Measurements from ENCODE around the gene BICD1.
"Not testable (repeated sequence)": the region's sequence is repeated elsewhere in the genome, so short reads cannot be mapped to it uniquely, and the experiment has no call there.

BICD1 gene

DNA sequence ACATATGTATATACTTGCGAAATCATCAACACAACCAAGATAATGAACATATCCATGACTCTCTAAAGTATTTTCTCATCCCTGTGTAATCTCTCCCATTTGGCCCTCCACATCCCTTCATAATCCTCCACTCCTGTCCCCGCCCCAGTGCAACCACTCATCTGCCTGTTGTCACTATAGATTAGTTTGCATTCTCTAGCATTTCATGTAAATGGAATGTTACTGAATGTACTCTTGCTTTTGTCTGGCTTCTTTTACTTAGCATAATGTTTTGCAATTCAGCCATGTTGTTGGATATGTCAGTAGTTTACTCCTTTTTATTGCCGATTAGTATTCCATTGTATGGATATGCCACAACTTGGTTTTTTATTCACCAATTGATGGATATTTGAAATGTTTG lies 99.1 kb downstream of the BICD1 start:
- no peak overlapping the region for H3K9ac ChIP-seq (ENCODE audit: low read length)
- no peaks in the 10 kb centered on the region for H3K27me3 ChIP-seq (ENCODE audit: control insufficient read depth, insufficient read depth, low read length)

DNA sequence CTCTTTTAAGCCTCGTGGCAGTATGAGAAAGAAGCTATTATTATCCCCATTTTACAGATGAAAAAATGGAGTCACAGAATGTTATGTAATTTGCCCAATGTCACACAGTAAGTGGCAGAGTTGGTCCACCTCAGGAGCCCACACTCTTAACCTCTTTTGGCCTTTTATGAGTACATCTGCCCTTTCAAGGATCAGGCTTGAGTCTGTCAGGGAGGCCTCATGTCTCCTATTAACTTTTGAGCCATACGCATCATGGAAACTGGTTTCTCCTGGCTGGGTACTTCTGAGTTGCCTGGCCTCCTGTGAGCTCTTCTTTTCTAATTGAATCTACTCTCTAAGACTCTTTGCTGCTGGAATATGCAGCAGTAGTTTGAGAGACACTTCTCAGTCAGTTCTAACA lies 101.7 kb downstream of the BICD1 start:
- Histone ChIP-seq H3K4me1 (ENCODE audit: control insufficient read depth, insufficient read depth, low read length) (no peaks in the 10 kb centered on the region), H3K36me3 (ENCODE audit: control insufficient read depth, insufficient read depth, low read length) (no peaks in the 10 kb centered on the region), H3K4me3 (ENCODE audit: low read length) (no peak overlapping the region), H3K27me3 (ENCODE audit: control insufficient read depth, insufficient read depth, low read length) (no peaks in the 10 kb centered on the region), H3K9ac (ENCODE audit: low read length) (no peak overlapping the region), H3K9me3 (ENCODE audit: control insufficient read depth, low read length) (no peaks in the 10 kb centered on the region)

More for the DNA sequence above, 99.1 kb downstream of the BICD1 start:
- H3K4me1 ChIP-seq (ENCODE audit: control insufficient read depth, insufficient read depth, low read length): no peaks in the 10 kb centered on the region
- no peaks in the 10 kb centered on the region for H3K9me3 ChIP-seq (ENCODE audit: control insufficient read depth, low read length)
- H3K36me3 ChIP-seq (ENCODE audit: control insufficient read depth, insufficient read depth, low read length): no peaks in the 10 kb centered on the region
- H3K4me3 ChIP-seq (ENCODE audit: low read length): no peak overlapping the region

DNA sequence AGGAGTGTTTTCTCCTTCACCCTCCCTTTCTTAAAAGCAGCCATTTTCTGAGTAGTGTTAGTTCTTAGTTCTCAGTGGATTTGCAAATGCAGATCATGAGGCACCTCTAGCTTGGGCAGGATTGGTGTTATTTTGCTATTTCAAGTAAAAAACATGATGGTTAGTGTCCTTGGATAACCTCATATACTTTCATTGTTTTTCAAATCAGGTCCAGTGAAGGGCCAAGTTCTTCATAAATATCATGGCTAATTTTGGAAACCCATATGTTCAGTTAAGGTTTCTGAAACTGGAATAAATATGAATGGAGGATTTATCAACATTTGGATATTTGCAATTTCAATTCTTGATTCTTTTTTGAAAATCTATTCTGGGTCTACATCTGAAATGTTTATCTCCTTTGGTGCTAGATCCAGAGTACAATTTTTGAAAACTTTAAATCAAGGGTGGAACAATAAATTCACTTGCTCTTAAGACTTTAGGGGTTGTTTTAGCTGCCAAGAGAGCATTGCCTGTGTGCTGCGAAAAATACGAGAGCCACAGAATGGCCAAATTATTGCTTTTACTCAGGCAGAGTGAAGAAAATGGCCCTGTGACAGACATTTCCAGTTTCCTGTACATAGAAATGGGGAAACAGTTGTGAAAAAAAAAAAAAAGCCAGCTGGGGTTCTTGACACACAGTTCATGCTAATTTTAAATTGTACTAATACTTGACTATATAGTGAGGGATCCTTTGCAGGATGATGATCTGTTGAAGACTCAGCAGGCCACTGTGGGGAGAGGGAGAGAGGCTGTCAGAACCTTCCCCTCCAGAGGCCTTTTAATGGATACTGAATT lies 104.6 kb downstream of the BICD1 start:
- no peaks in the 10 kb centered on the region for H3K4me1 ChIP-seq (ENCODE audit: control insufficient read depth, insufficient read depth, low read length)
- H3K9me3 ChIP-seq (ENCODE audit: control insufficient read depth, low read length): no peaks in the 10 kb centered on the region
- no peak overlapping the region for H3K9ac ChIP-seq (ENCODE audit: low read length)
- no peak overlapping the region for H3K4me3 ChIP-seq (ENCODE audit: low read length)
- H3K27me3 ChIP-seq (ENCODE audit: control insufficient read depth, insufficient read depth, low read length): no peaks in the 10 kb centered on the region
- H3K36me3 ChIP-seq (ENCODE audit: control insufficient read depth, insufficient read depth, low read length): no peaks in the 10 kb centered on the region

DNA sequence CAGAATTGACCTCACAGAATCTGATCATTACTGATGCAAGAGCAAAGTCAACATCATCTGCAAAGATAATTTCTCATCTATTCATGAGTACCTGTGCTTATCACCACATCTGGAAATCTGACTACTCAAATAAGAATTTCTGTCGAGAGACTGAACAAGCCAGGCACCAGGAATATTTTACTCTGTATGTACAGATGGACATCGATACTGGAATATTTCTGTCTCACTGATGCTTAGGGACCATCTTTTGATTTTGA lies 105.2 kb downstream of the BICD1 start:
- Histone ChIP-seq H3K27me3 (ENCODE audit: control insufficient read depth, insufficient read depth, low read length) (no peaks in the 10 kb centered on the region), H3K36me3 (ENCODE audit: control insufficient read depth, insufficient read depth, low read length) (no peaks in the 10 kb centered on the region), H3K4me3 (ENCODE audit: low read length) (no peak overlapping the region), H3K9ac (ENCODE audit: low read length) (no peak overlapping the region), H3K9me3 (ENCODE audit: control insufficient read depth, low read length) (no peaks in the 10 kb centered on the region), H3K4me1 (ENCODE audit: control insufficient read depth, insufficient read depth, low read length) (no peaks in the 10 kb centered on the region)

DNA sequence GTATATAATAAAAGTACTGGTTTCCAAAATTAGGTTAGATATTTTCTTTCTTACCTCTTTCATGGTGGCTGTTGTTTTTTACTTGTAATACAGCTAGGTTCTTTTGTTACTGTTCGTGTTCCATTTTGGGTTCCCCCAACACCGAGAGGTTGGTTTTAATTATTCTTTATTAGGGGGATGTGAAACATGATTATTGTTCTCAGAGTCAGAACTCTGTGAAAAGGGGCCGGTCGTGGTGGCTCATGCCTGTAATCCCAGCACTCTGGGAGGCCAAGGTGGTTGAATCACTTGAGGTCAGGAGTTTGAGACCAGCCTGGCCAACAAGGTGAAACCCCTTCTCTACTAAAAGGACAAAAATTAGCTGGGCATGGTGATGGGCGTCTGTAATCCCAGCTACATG lies 108.1 kb downstream of the BICD1 start:
- Histone ChIP-seq H3K9ac (ENCODE audit: low read length) (no peak overlapping the region), H3K36me3 (ENCODE audit: control insufficient read depth, insufficient read depth, low read length) (no peaks in the 10 kb centered on the region), H3K4me3 (ENCODE audit: low read length) (no peak overlapping the region), H3K4me1 (ENCODE audit: control insufficient read depth, insufficient read depth, low read length) (no peaks in the 10 kb centered on the region), H3K27me3 (ENCODE audit: control insufficient read depth, insufficient read depth, low read length) (no peaks in the 10 kb centered on the region), H3K9me3 (ENCODE audit: control insufficient read depth, low read length) (no peaks in the 10 kb centered on the region)

DNA sequence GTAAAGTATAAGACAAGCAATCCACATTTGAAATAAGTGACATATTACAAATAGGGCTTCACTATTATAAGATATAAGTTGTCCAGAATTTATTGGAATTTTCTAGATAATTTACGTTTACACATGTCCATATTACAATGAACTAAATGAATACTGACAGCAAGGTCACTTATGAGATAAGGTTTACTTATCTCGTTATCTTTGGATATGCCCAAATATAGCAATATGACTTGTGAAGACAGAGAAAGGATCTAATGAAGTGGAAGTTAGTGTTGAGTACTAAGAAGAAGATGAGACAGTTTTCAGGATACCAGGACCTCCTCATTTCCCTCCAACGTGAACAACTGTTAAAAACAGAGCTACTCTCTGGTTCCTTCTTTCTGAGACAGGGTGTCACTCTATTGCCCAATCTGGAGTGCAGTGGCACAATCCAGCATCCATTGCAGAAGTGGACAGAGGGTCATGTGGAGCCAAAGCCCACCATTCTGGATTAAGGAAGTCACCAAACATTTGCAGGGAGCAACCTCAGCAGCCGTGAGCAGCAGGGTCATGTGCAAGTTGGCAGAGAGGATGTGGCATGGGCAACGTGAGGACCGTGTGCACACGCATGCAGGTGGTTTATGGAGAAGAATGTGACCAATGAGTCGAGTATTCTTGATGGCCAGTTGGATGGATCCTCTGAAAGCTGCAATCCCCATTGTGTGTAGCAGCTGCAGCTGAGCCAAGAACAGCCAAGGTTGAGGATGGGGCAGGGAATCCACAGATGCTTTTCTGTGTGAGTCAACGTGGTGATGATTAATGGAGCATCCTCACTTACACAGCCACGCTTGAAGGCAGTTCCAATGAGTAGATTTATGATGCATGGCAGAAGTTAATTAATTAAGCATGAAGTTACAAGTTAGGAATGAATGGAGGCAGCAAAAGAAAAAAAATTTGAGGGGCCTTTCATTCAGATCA lies 111.0 kb downstream of the BICD1 start:
- no peaks in the 10 kb centered on the region for H3K27me3 ChIP-seq (ENCODE audit: control insufficient read depth, insufficient read depth, low read length)
- H3K9ac ChIP-seq (ENCODE audit: low read length): no peak overlapping the region
- H3K4me3 ChIP-seq (ENCODE audit: low read length): no peak overlapping the region
- H3K9me3 ChIP-seq (ENCODE audit: control insufficient read depth, low read length): no peaks in the 10 kb centered on the region
- H3K36me3 ChIP-seq (ENCODE audit: control insufficient read depth, insufficient read depth, low read length): no peaks in the 10 kb centered on the region
- H3K4me1 ChIP-seq (ENCODE audit: control insufficient read depth, insufficient read depth, low read length): no peaks in the 10 kb centered on the region

DNA sequence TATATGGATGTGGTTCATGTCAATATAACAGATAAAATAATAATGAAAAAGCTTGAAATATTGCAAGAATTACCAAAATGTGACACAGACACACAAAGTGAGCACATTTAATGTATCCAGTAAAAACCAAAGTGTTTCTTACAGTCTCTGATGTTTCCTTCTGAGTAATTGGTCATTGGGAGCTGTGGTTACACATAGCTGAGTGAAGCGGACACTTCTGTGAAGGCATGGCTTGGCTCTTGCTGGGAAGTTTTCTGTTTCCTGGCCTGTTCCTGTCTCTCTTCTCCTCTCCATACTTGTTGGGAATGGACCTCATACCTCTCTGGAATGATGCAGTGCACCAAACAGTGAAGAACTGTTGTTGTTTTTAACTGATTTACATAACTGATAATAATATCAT lies 117.3 kb downstream of the BICD1 start:
- H3K4me3 ChIP-seq (ENCODE audit: low read length): no peak overlapping the region
- H3K27me3 ChIP-seq (ENCODE audit: control insufficient read depth, insufficient read depth, low read length): no peaks in the 10 kb centered on the region
- no peak overlapping the region for H3K9ac ChIP-seq (ENCODE audit: low read length)
- H3K36me3 ChIP-seq (ENCODE audit: control insufficient read depth, insufficient read depth, low read length): no peaks in the 10 kb centered on the region
- H3K4me1 ChIP-seq (ENCODE audit: control insufficient read depth, insufficient read depth, low read length): no peaks in the 10 kb centered on the region
- no peaks in the 10 kb centered on the region for H3K9me3 ChIP-seq (ENCODE audit: control insufficient read depth, low read length)

DNA sequence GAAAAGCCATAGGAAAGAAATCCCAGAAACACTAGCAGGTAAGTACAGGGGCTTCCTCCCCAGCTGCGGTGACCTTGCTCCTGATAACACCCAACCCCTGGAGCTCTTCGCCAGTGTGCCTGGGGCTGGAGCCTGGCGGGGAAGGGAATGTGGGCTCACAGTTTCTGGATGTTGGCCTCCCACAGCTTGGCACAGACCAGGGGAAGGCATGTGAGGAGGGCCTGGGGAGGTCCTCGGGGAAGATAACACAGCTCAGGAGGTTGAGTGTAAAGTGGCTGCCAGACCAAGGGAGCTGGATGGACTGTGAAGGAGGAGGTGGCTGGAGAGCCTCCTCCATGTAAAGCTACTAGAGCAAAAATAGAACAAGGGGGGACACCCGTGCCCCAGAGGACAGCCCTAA lies 120.1 kb downstream of the BICD1 start:
- Histone ChIP-seq H3K9ac (ENCODE audit: low read length) (no peak overlapping the region), H3K4me3 (ENCODE audit: low read length) (no peak overlapping the region), H3K9me3 (ENCODE audit: control insufficient read depth, low read length) (no peaks in the 10 kb centered on the region), H3K36me3 (ENCODE audit: control insufficient read depth, insufficient read depth, low read length) (no peaks in the 10 kb centered on the region), H3K27me3 (ENCODE audit: control insufficient read depth, insufficient read depth, low read length) (no peaks in the 10 kb centered on the region), H3K4me1 (ENCODE audit: control insufficient read depth, insufficient read depth, low read length) (no peaks in the 10 kb centered on the region)

DNA sequence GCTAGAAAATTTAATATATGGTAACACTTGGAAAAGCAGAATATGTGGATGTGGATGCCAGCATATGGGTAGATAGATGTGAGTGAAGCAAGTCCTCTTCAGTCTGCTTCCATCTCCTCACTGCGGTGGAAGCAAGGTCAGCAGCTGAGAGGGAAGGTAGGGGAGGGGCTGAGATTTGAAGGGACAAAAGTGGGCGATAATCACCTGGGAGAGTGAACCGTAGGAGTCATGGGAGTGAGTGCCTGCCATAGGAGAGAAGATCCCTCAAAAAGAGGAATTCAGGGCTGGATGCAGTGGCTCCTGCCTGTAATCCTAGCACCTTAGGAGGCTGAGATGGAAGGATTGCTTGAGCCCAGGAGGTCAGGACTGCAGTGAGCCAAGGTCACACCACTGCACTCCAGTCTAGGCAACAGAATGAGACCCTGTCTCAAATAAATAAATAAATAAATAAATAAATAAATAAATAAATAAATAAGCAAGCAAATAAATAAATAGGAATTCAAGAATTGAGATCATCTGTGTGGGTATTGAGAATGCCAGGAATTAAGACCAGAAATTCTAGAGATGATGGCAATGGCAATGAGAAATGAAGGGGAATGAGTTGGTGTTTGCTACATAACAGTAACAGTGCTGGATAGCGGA lies 123.4 kb downstream of the BICD1 start:
- Histone ChIP-seq H3K36me3 (ENCODE audit: control insufficient read depth, insufficient read depth, low read length) (no peaks in the 10 kb centered on the region), H3K9me3 (ENCODE audit: control insufficient read depth, low read length) (no peaks in the 10 kb centered on the region), H3K4me3 (ENCODE audit: low read length) (no peak overlapping the region), H3K27me3 (ENCODE audit: control insufficient read depth, insufficient read depth, low read length) (no peaks in the 10 kb centered on the region), H3K4me1 (ENCODE audit: control insufficient read depth, insufficient read depth, low read length) (no peaks in the 10 kb centered on the region), H3K9ac (ENCODE audit: low read length) (no peak overlapping the region)

DNA sequence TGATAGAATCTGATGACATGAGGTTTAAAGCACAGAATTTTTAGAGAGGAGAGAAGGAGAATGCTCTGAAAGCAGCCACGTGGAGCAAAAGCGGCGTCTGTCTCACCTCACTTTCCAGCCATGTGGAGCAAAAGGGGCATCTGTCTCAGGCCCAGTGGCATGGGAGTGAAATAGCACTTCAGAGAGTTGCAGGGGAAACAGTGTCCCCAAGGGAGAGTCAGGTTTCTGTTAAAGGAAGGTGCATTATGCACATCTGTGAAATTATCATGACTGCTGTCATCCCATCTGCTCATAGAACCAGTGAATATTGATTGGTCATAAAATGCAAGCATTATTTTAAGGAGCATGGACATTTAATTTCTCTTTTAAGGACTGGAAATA lies 124.0 kb downstream of the BICD1 start:
- H3K36me3 ChIP-seq (ENCODE audit: control insufficient read depth, insufficient read depth, low read length): no peaks in the 10 kb centered on the region
- H3K4me1 ChIP-seq (ENCODE audit: control insufficient read depth, insufficient read depth, low read length): no peaks in the 10 kb centered on the region
- H3K4me3 ChIP-seq (ENCODE audit: low read length): no peak overlapping the region
- H3K27me3 ChIP-seq (ENCODE audit: control insufficient read depth, insufficient read depth, low read length): no peaks in the 10 kb centered on the region
- H3K9me3 ChIP-seq (ENCODE audit: control insufficient read depth, low read length): no peaks in the 10 kb centered on the region
- H3K9ac ChIP-seq (ENCODE audit: low read length): no peak overlapping the region

DNA sequence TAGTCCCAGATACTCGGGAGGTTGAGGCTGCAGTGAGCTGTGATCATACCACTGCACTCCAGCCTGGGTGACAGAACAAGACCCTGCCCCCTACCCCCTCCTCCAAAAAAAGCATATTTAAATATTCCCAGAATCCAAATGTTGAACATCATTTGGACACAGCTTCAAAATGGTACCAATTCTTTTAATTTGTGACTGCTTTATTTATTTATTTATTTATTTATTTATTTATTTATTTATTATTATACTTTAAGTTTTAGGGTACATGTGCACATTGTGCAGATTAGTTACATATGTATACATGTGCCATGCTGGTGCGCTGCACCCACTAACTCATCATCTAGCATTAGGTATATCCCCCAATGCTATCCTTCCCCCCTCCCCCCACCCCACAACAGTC lies 124.7 kb downstream of the BICD1 start:
- not testable (repeated sequence) for H3K9me3 ChIP-seq (ENCODE audit: control insufficient read depth, low read length); H3K36me3 ChIP-seq (ENCODE audit: control insufficient read depth, insufficient read depth, low read length); H3K9ac ChIP-seq (ENCODE audit: low read length); H3K4me1 ChIP-seq (ENCODE audit: control insufficient read depth, insufficient read depth, low read length); H3K27me3 ChIP-seq (ENCODE audit: control insufficient read depth, insufficient read depth, low read length); H3K4me3 ChIP-seq (ENCODE audit: low read length)

DNA sequence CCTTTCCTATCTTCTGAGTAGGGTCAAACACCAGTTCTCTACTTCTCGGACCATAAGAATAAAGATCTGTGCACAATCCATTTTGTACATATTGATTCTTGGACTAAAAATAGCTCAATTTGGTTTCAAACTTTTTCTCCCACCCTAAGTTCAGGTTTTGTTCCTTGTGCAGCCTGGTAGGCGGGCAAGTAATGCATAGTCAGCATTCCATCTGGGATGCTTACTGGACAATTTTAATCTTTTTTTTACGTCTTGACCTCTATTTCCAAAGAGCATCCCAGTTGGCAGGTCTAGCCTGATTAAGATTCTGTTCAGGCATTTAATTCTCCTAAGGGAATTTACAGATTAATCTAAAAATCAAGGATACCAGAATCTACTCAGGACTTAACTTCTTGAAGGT lies 126.9 kb downstream of the BICD1 start:
- Histone ChIP-seq H3K27me3 (ENCODE audit: control insufficient read depth, insufficient read depth, low read length) (no peaks in the 10 kb centered on the region), H3K9ac (ENCODE audit: low read length) (no peak overlapping the region), H3K9me3 (ENCODE audit: control insufficient read depth, low read length) (no peaks in the 10 kb centered on the region), H3K4me1 (ENCODE audit: control insufficient read depth, insufficient read depth, low read length) (no peaks in the 10 kb centered on the region), H3K36me3 (ENCODE audit: control insufficient read depth, insufficient read depth, low read length) (no peaks in the 10 kb centered on the region), H3K4me3 (ENCODE audit: low read length) (no peak overlapping the region)
